ENCODE measurements around the gene CHAD.

Gene CHAD

GRCh38 chr17:50495217-50495823 lies 26.6 kb upstream of the CHAD start:
- Histone ChIP-seq H3K27me3 (no peaks in the 10 kb centered on the region), H3K4me2 (no peak overlapping the region), H3K4me1 (no peaks in the 10 kb centered on the region), H3K9me3 (no peaks in the 10 kb centered on the region), H3K4me3 (no peak overlapping the region), H3K36me3 (no peaks in the 10 kb centered on the region), H3K27ac (no peak overlapping the region), H3K9ac (no peak overlapping the region), H4K20me1 (no peaks in the 10 kb centered on the region)
- TF ChIP-seq Cebpa-rat (IDR thresholded peaks at IDR 0.05), result no peak

DNA sequence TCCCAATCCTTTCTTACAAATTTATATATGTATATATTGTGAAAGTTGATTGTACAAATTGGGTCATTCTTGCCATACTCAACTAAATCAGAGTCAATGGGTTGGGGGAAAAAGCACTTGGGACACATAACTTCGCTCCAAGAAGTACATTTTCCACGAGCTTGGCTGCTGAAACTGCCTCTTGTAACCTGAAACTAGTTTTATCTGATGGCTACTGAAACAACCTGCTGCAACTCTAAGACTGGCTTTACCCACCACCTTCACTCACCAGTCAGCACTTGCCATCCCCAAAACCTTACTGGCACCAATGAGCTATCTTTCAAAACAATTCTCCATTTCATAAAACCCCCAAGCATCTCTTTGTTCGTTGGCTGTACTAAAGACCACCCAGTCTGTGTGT lies 25.1 kb upstream of the CHAD start:
- Histone ChIP-seq H3K4me1 (no peaks in the 10 kb centered on the region), H3K9me3 (no peaks in the 10 kb centered on the region), H3K4me2 (no peak overlapping the region), H3K9ac (no peak overlapping the region), H3K36me3 (no peaks in the 10 kb centered on the region), H4K20me1 (no peaks in the 10 kb centered on the region), H3K4me3 (no peak overlapping the region), H3K27me3 (no peaks in the 10 kb centered on the region), H3K27ac (no peak overlapping the region)
- TF ChIP-seq Cebpa-rat (IDR thresholded peaks at IDR 0.05), result no peak

- no peak for TF ChIP-seq Cebpa-rat (IDR thresholded peaks at IDR 0.05)
- peaks cover 5% of the 10 kb centered on the region for H3K36me3 ChIP-seq
- H3K4me1 ChIP-seq, result no peaks in the 10 kb centered on the region
- H3K27ac ChIP-seq, result no peak overlapping the region
- H3K27me3 ChIP-seq, result no peaks in the 10 kb centered on the region
- H3K9ac ChIP-seq, result no peak overlapping the region
- no peaks in the 10 kb centered on the region for H4K20me1 ChIP-seq
- no peak overlapping the region for H3K4me2 ChIP-seq
- no peaks in the 10 kb centered on the region for H3K9me3 ChIP-seq
- no peak overlapping the region for H3K4me3 ChIP-seq
Observed at GRCh38 chr17:50492214-50492613, 23.5 kb upstream of the CHAD start.

- Histone ChIP-seq H3K4me2 (no peak overlapping the region), H3K27ac (no peak overlapping the region), H3K9me3 (no peaks in the 10 kb centered on the region), H3K36me3 (peaks cover 12% of the 10 kb centered on the region), H3K27me3 (no peaks in the 10 kb centered on the region), H3K4me1 (no peaks in the 10 kb centered on the region), H3K4me3 (no peak overlapping the region), H4K20me1 (no peaks in the 10 kb centered on the region), H3K9ac (no peak overlapping the region)
- TF ChIP-seq Cebpa-rat (IDR thresholded peaks at IDR 0.05), result no peak
Observed at GRCh38 chr17:50491505-50491904, 22.8 kb upstream of the CHAD start.

DNA sequence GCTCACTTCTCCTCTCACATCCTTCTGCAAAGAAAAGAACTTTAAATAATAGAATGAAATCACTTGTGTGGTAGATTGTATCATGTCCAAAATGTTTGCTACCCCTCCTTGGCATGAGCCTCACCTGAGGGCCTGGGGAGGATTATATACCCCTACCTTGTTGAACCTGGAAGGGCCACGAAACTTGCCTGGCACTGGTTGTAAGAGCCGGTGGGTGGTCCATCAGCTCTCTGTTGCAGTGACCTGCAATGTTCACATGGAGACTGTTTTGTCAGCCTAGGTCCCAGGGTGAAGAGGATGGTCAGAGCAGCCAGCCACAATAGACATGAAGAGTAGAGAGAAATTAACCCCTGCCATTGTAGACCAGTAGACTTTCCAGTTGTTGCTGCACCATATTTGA lies 20.2 kb upstream of the CHAD start:
- no peaks in the 10 kb centered on the region for H3K27me3 ChIP-seq
- no peak overlapping the region for H3K4me2 ChIP-seq
- no peak for TF ChIP-seq Cebpa-rat (IDR thresholded peaks at IDR 0.05)
- H3K27ac ChIP-seq, result no peak overlapping the region
- no peak overlapping the region for H3K4me3 ChIP-seq
- H3K4me1 ChIP-seq, result no peaks in the 10 kb centered on the region
- no peak overlapping the region for H3K9ac ChIP-seq
- H4K20me1 ChIP-seq, result no peaks in the 10 kb centered on the region
- H3K9me3 ChIP-seq, result no peaks in the 10 kb centered on the region
- peaks cover 37% of the 10 kb centered on the region for H3K36me3 ChIP-seq

- TF ChIP-seq Cebpa-rat (IDR thresholded peaks at IDR 0.05), result no peak
- no peaks in the 10 kb centered on the region for H3K4me1 ChIP-seq
- H4K20me1 ChIP-seq, result no peaks in the 10 kb centered on the region
- no peak overlapping the region for H3K9ac ChIP-seq
- no peak overlapping the region for H3K4me3 ChIP-seq
- no peaks in the 10 kb centered on the region for H3K27me3 ChIP-seq
- peaks cover 50% of the 10 kb centered on the region for H3K36me3 ChIP-seq
- H3K9me3 ChIP-seq, result no peaks in the 10 kb centered on the region
- H3K4me2 ChIP-seq, result no peak overlapping the region
- H3K27ac ChIP-seq, result no peak overlapping the region
Observed at GRCh38 chr17:50487213-50488096, 18.8 kb upstream of the CHAD start.

DNA sequence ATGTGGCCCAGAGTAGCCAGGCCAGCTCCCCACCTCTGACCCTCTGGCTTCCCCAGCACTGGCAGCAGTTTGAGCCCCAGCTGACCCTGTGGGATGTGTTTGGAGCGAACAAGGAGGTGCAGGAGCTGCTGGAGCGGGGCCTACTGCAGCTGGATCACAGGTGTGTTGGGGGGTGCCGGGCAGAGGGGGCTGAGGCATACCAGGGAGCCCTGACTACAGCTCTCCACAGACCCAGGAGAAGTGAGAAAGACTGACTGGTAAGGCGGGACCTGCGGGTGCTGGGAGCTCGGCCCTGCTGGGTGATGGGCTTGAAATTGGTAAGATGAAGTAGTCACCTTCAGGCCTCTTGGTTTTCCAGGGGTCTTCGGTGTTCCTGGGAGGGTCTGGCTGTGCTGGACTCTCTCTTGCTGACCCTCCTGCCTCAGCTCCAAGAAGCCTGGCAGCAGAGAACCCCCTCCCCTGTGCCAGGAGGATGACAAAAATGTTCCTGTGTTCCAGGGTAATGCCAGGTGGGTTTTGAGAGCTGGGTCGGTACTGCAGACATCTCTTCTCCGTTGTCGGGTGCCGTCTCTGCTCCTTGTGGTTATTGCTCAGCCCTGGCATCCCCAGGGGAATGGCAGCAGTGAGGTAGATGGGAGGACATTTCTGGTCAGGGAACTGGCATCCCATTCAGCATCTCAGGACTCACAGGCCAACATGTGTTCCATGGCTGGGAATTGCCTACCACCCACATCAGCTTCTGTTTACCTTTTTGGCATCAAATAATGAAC lies 15.9 kb upstream of the CHAD start:
- H3K4me1 ChIP-seq, result peaks cover 11% of the 10 kb centered on the region
- peaks cover 66% of the 10 kb centered on the region for H3K36me3 ChIP-seq
- no peak overlapping the region for H3K27ac ChIP-seq
- H3K27me3 ChIP-seq, result no peaks in the 10 kb centered on the region
- H3K9ac ChIP-seq, result no peak overlapping the region
- TF ChIP-seq Cebpa-rat (IDR thresholded peaks at IDR 0.05), result no peak
- no peaks in the 10 kb centered on the region for H4K20me1 ChIP-seq
- H3K4me2 ChIP-seq, result no peak overlapping the region
- no peak overlapping the region for H3K4me3 ChIP-seq
- no peaks in the 10 kb centered on the region for H3K9me3 ChIP-seq

GRCh38 chr17:50483266-50483665 lies 14.6 kb upstream of the CHAD start:
- Histone ChIP-seq H3K4me1 (peaks cover 14% of the 10 kb centered on the region), H3K27ac (no peak overlapping the region)

GRCh38 chr17:50482516-50482915 lies 13.8 kb upstream of the CHAD start:
- Histone ChIP-seq H3K4me2 (no peak overlapping the region), H3K4me3 (no peak overlapping the region), H4K20me1 (no peaks in the 10 kb centered on the region), H3K4me1 (peaks cover 20% of the 10 kb centered on the region), H3K9me3 (no peaks in the 10 kb centered on the region), H3K27me3 (no peaks in the 10 kb centered on the region), H3K36me3 (peaks cover 64% of the 10 kb centered on the region), H3K9ac (no peak overlapping the region), H3K27ac (no peak overlapping the region)
- TF ChIP-seq Cebpa-rat (IDR thresholded peaks at IDR 0.05), result no peak

More at GRCh38 chr17:50483266-50483665, 14.6 kb upstream of the CHAD start:
- Histone ChIP-seq H4K20me1 (no peaks in the 10 kb centered on the region), H3K9ac (no peak overlapping the region), H3K9me3 (no peaks in the 10 kb centered on the region), H3K4me3 (no peak overlapping the region), H3K4me2 (no peak overlapping the region), H3K36me3 (peaks cover 66% of the 10 kb centered on the region), H3K27me3 (no peaks in the 10 kb centered on the region)
- TF ChIP-seq Cebpa-rat (IDR thresholded peaks at IDR 0.05), result no peak

DNA sequence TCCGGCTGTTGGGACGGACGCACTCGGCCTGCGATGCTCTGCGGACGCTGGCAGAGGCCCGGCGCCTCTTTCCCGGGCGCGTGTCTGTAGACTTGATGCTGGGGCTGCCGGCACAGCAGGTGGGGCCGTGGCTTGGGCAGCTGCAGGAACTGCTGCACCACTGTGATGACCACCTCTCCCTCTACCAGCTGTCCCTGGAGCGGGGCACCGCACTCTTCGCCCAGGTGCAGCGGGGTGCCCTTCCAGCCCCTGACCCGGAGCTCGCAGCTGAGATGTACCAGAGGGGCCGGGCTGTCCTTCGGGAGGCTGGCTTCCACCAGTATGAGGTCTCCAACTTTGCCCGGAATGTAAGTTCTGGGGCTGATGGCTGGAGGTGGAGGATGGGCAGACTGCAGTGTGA lies 13.4 kb upstream of the CHAD start:
- peaks cover 20% of the 10 kb centered on the region for H3K4me1 ChIP-seq
- H3K9me3 ChIP-seq, result no peaks in the 10 kb centered on the region
- H3K27me3 ChIP-seq, result no peaks in the 10 kb centered on the region
- H3K36me3 ChIP-seq, result peaks cover 59% of the 10 kb centered on the region
- H3K4me2 ChIP-seq, result no peak overlapping the region
- H3K9ac ChIP-seq, result 0 out of 2 replicates have a peak overlapping the region, but pooled peaks have one; percentile 38
- H3K27ac ChIP-seq, result no peak overlapping the region
- no peaks in the 10 kb centered on the region for H4K20me1 ChIP-seq
- TF ChIP-seq Cebpa-rat (IDR thresholded peaks at IDR 0.05), result no peak
- no peak overlapping the region for H3K4me3 ChIP-seq
